ES-I3 (cell line): Measurements from ENCODE around the gene REC114.
"Not testable (repeated sequence)": the region's sequence is repeated elsewhere in the genome, so short reads cannot be mapped to it uniquely, and the experiment has no call there.

ENCODE experiments used
- H3K36me3 ChIP-seq: 2 replicates; pipeline ENCODE4 v1.6.1; 2013; ENCODE audit warnings: mild to moderate bottlenecking, low read length, control low read depth, moderate library complexity; ENCODE audit not compliant: insufficient read depth
- H3K4me1 ChIP-seq: 2 replicates; pipeline ENCODE4 v1.6.1; 2013; ENCODE audit warnings: mild to moderate bottlenecking, control low read depth, low read length; ENCODE audit not compliant: insufficient read depth
- H3K9ac ChIP-seq: 2 replicates; pipeline ENCODE4 v1.6.1; 2013; ENCODE audit warnings: low read depth, mild to moderate bottlenecking, low read length, moderate library complexity
- H3K9me3 ChIP-seq: 2 replicates; pipeline ENCODE4 v1.6.1; 2013; ENCODE audit warnings: mild to moderate bottlenecking, low read length, moderate library complexity; ENCODE audit not compliant: control insufficient read depth, insufficient read depth

The REC114 gene

DNA sequence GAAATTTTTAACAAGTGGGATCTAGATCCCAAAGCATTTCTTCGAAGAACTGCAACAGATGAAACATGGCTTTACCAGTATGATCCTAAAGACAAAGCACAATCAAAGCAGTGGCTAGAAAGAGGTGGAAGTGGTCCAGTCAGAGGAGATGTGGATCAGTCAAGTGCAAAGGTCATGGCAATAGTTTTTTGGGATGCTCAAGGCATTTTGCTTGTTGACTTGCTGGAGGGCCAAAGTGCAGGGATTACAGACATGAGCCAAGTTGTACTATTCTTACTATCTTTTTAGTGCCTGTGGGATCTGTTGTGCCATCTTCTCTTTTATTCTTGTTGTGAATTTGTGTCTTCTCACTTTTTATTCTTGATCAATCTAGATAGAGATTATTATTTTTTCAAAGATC is 82.0 kb downstream of the REC114 start:
- Histone ChIP-seq H3K9ac (no peak overlapping the region), H3K4me1 (no peaks in the 10 kb centered on the region; the same call in 1 of the 2 replicates), H3K9me3 (no peaks in the 10 kb centered on the region), H3K36me3 (no peaks in the 10 kb centered on the region)

DNA sequence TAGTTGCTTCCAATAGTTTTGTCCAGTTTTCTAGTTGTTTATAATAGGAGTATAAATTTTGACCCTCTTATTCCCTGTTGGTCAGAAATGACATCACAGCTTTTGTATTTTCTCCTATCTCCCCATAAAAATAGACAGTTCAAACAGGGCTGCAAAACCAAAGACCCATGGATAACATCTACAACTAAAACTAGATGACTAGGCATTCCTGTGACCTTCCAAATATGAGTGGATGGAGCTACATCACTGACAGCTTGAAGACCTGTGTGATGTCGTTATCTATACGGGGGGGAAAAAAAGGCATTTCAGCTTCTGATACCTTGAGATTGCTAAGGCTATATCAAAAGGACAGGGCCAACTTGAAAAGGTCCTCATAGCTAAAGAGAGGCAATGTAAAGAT is 84.6 kb downstream of the REC114 start:
- Histone ChIP-seq H3K9me3 (no peaks in the 10 kb centered on the region), H3K4me1 (peaks cover 6% of the 10 kb centered on the region; the same call in 1 of the 2 replicates), H3K9ac (no peak overlapping the region), H3K36me3 (no peaks in the 10 kb centered on the region)

GRCh38 chr15:73530649-73531048 is 87.7 kb downstream of the REC114 start:
- Histone ChIP-seq H3K9ac (no peak overlapping the region), H3K4me1 (peaks cover 6% of the 10 kb centered on the region; the same call in 1 of the 2 replicates), H3K9me3 (no peaks in the 10 kb centered on the region), H3K36me3 (no peaks in the 10 kb centered on the region)

- H3K36me3 ChIP-seq = no peaks in the 10 kb centered on the region
- no peak overlapping the region for H3K9ac ChIP-seq
- no peaks in the 10 kb centered on the region for H3K9me3 ChIP-seq
- no peaks in the 10 kb centered on the region for H3K4me1 ChIP-seq
These were observed 95.2 kb downstream of the REC114 start for GRCh38 chr15:73538123-73538522.

DNA sequence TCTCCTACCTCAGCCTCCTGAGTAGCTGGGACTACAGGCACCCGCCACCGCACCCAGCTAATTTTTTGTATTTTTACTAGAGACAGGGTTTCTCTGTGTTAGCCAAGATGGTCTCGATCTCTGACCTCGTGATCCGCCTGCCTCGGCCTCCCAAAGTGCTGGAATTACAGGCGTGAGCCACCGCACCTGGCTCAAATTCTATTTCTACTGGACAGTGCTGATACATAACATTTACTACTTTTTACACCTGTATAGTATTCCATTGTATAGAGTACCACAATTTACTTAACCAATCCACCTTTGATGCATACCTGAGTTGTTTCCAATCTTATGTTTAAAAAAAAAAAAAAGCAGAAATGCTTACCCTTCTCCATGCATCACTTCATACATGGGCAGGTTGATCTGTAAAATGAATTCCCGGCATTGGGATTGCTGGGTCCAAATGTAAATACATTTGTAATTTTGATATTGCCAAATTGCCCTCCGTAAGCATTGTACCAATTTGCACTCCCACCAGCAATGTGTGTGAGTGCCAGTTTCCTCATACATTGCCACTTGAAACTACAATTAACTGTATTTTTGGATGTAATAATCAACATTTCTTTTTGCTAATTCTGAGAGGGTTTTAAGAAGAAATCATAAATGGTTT is 95.7 kb downstream of the REC114 start:
- Histone ChIP-seq H3K36me3 (no peaks in the 10 kb centered on the region), H3K4me1 (no peaks in the 10 kb centered on the region), H3K9me3 (no peaks in the 10 kb centered on the region), H3K9ac (no peak overlapping the region)

GRCh38 chr15:73539212-73540128 is 96.5 kb downstream of the REC114 start:
- H3K9ac ChIP-seq = no peak overlapping the region
- no peaks in the 10 kb centered on the region for H3K36me3 ChIP-seq
- no peaks in the 10 kb centered on the region for H3K9me3 ChIP-seq
- no peaks in the 10 kb centered on the region for H3K4me1 ChIP-seq

DNA sequence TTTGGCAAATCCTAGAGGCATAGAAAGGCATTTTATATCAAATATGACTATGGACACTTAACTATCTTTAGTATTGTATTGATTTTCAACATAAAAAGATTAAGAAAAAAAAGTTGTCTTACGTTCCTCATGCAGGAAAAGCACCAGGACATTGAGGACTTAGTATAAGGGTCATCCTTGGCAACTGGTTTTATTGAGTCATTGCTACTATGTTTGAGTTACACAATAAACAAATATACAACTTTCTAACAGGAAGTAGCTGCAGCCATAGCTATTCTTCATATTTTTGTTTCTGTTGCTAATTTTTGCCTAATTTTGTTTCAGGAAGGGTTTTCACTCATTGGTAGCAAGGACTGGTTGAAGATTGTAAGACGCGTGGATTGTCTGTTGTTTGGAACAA is 97.2 kb downstream of the REC114 start:
- Histone ChIP-seq H3K9ac (no peak overlapping the region), H3K9me3 (no peaks in the 10 kb centered on the region), H3K4me1 (no peaks in the 10 kb centered on the region), H3K36me3 (no peaks in the 10 kb centered on the region)

DNA sequence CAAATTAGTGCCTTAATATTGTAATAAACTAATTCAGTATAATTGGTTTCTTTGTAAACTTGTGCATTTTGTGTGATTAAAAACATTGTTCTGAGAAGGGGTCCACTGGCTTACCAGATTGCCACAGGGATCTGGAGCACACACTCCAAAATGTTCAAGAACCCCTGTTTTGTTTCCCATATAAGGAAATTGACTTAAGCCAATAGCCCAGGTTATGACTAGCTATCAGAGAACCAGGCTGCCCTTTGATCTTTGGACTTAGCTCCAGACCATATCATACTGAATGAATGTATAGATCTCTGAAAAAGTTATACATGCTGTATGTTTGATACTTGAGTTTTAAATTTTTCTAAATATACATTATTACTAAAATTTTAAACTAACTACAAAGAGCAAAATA is 98.5 kb downstream of the REC114 start:
- Histone ChIP-seq H3K9me3 (no peaks in the 10 kb centered on the region), H3K36me3 (no peaks in the 10 kb centered on the region), H3K9ac (no peak overlapping the region), H3K4me1 (no peaks in the 10 kb centered on the region)

DNA sequence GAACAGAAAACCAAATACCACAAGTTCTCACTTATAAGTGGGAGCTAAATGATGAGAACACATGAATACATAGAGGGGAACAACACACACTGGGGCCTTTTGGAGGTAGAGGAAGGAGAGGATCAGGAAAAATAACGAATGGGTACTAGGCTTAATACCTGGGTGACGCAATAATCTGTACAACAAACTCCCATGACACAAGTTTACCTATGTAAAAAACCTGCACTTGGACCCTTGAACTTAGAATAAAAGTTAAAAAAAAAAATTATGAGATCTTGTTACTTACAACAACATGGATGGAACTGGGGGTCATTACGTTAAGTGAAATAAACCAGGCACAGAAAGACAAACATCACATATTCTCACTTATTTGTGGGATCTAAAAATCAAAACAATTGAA is 106.0 kb downstream of the REC114 start:
- peaks cover 13% of the 10 kb centered on the region for H3K4me1 ChIP-seq
- H3K9me3 ChIP-seq, H3K36me3 ChIP-seq, H3K9ac ChIP-seq: not testable (repeated sequence)

- Histone ChIP-seq H3K9ac (no peak overlapping the region), H3K36me3 (no peaks in the 10 kb centered on the region), H3K9me3 (no peaks in the 10 kb centered on the region), H3K4me1 (peaks cover 21% of the 10 kb centered on the region)
These were observed 107.2 kb downstream of the REC114 start for GRCh38 chr15:73550190-73550589.

- Histone ChIP-seq H3K4me1 (peaks cover 22% of the 10 kb centered on the region), H3K36me3 (no peaks in the 10 kb centered on the region; the same call in 1 of the 2 replicates)
These were observed 112.1 kb downstream of the REC114 start for GRCh38 chr15:73555080-73555479.

DNA sequence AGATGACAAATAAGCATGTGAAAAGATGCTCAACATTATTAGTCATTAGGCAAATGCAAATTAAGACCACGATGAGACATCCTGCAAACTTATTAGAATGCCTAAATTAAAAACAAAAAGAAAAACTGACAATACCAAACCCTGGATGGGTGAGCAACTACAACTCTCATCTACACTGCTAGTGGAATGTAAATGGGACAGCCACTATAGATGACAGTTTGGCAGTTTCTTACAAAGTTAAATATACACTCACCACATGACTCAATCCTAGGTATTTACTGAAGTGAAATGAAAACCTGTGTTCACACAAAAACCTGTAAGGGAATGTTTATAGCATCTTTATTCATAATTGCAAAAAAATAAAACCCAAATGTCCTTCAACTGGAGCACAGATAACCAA is 115.6 kb downstream of the REC114 start:
- Histone ChIP-seq H3K9me3 (no peaks in the 10 kb centered on the region), H3K9ac (no peak overlapping the region), H3K4me1 (peaks cover 11% of the 10 kb centered on the region; the same call in 1 of the 2 replicates), H3K36me3 (peaks cover 5% of the 10 kb centered on the region)

More at GRCh38 chr15:73555080-73555479, 112.1 kb downstream of the REC114 start:
- no peaks in the 10 kb centered on the region for H3K9me3 ChIP-seq
- no peak overlapping the region for H3K9ac ChIP-seq

DNA sequence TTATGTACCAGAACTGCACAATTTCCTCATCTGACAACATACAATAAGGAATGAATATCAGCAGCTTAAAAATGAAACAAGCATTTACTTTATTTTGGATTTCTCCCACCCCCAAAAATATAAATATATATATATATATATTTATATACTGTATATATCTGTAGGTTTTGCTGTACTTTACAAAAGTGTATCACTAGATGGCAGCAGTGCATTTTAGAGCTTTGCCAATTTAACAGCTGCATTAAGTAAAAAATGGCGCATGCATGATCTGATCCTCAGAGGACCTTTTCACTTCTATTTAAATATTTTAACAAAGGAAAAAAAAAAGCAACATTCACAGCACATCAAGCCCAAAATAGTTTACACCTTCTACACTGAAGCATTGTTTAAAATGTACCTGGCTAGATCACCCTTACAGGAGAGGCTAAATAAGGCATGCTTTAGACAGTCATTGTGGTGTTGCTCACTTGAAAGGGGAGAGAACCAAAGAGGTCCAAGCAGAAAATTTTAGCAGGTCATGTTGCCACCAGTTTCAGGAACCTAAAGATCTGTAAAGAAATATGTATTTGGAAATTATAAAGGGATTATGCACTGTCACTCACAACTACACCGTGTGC is 117.6 kb downstream of the REC114 start:
- peaks cover 5% of the 10 kb centered on the region for H3K36me3 ChIP-seq
- peaks cover 4% of the 10 kb centered on the region for H3K4me1 ChIP-seq
- no peak overlapping the region for H3K9ac ChIP-seq
- H3K9me3 ChIP-seq = no peaks in the 10 kb centered on the region

DNA sequence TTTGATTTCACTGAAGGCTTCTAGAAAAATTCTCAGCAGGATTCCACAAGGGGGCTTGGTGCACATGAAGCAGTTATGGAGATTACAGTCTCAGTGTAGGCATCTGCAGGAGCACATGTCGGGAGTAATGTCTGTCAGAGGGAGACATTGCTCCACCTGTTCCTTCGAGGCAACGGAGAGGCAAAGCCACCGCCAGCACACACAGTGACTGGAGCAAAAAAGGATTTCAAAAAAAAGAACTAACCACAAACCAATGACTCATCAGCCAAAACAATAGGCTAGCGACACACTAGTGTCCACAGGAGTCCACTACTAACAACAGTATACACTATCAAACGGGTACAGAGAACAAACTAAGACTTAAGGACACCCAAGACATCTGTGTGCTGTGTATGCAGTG is 121.3 kb downstream of the REC114 start:
- no peak overlapping the region for H3K9ac ChIP-seq
- H3K9me3 ChIP-seq = no peaks in the 10 kb centered on the region
- peaks cover 8% of the 10 kb centered on the region for H3K36me3 ChIP-seq
- H3K4me1 ChIP-seq = peaks cover 5% of the 10 kb centered on the region
